H9 (cell line): ENCODE measurements around the gene HAND2. TPM values are rescaled to one million over a fixed set of nuclear protein-coding genes. Genes with fewer than 3 reads are reported as not detected.

Source experiments
- DNase-seq: peaks from one replicate; pipeline ENCODE4 v3.0.0-alpha.2; 2017
- H2AFZ ChIP-seq: one replicate; pipeline ENCODE4 v1.6.1; 2013; ENCODE audit warnings: mild to moderate bottlenecking, low read length, control low read depth, moderate library complexity
- H2AK5ac ChIP-seq: 2 replicates; pipeline ENCODE4 v1.6.1; 2013; ENCODE audit warnings: low read length, control low read depth, mixed read lengths; ENCODE audit not compliant: insufficient read length
- H2BK120ac ChIP-seq: one replicate; pipeline ENCODE4 v1.6.1; 2013; ENCODE audit warnings: low read depth, mild to moderate bottlenecking, low read length, control low read depth, inconsistent platforms; ENCODE audit not compliant: poor library complexity, severe bottlenecking
- H2BK12ac ChIP-seq: 2 replicates; pipeline ENCODE4 v1.6.1; 2013; ENCODE audit warnings: low read length, control low read depth, mixed read lengths, low read depth; ENCODE audit not compliant: insufficient read length
- H2BK15ac ChIP-seq: 2 replicates; pipeline ENCODE4 v1.6.1; 2013; ENCODE audit warnings: low read depth, low read length, control low read depth
- H2BK20ac ChIP-seq: one replicate; pipeline ENCODE4 v1.6.1; 2013; ENCODE audit warnings: low read depth, mild to moderate bottlenecking, low read length, control low read depth, inconsistent platforms; ENCODE audit not compliant: poor library complexity, severe bottlenecking
- H2BK5ac ChIP-seq: 2 replicates; pipeline ENCODE4 v1.6.1; 2013; ENCODE audit warnings: low read length, control low read depth, mixed read lengths; ENCODE audit not compliant: insufficient read length
- H3K14ac ChIP-seq: 2 replicates; pipeline ENCODE4 v1.6.1; 2013; ENCODE audit warnings: low read length, control low read depth; ENCODE audit not compliant: insufficient read depth
- H3K18ac ChIP-seq: 2 replicates; pipeline ENCODE4 v1.6.1; 2013; ENCODE audit warnings: low read depth, mild to moderate bottlenecking, mixed read lengths, low read length, control low read depth; ENCODE audit not compliant: insufficient read length
- H3K23ac ChIP-seq: 2 replicates; pipeline ENCODE4 v1.6.1; 2013; ENCODE audit warnings: low read length, control low read depth, mixed read lengths, low read depth; ENCODE audit not compliant: insufficient read length
- H3K23me2 ChIP-seq: 2 replicates; pipeline ENCODE4 v1.6.1; 2013; ENCODE audit warnings: low read depth, mild to moderate bottlenecking, mixed read lengths, low read length, control low read depth; ENCODE audit not compliant: insufficient read length, poor library complexity, severe bottlenecking
- H3K27ac ChIP-seq: 2 replicates; pipeline ENCODE4 v1.5.1; 2013; ENCODE audit warnings: low read length, control low read depth, mixed read lengths, low read depth; ENCODE audit not compliant: insufficient read length
- H3K27me3 ChIP-seq: 2 replicates; pipeline ENCODE4 v1.6.1; 2013; ENCODE audit warnings: low read length, control low read depth, inconsistent platforms; ENCODE audit not compliant: insufficient read depth
- H3K4ac ChIP-seq: 2 replicates; pipeline ENCODE4 v1.6.1; 2013; ENCODE audit warnings: low read depth, mild to moderate bottlenecking, control low read depth, inconsistent platforms, low read length, moderate library complexity
- H3K4me1 ChIP-seq: 2 replicates; pipeline ENCODE4 v1.6.1; 2013; ENCODE audit warnings: low read length, control low read depth, inconsistent platforms; ENCODE audit not compliant: insufficient read depth
- H3K4me2 ChIP-seq: 2 replicates; pipeline ENCODE4 v1.6.1; 2013; ENCODE audit warnings: low read length, control low read depth, mixed read lengths; ENCODE audit not compliant: insufficient read length, insufficient read depth
- H3K56ac ChIP-seq: 2 replicates; pipeline ENCODE4 v1.6.1; 2013; ENCODE audit warnings: low read depth, mild to moderate bottlenecking, mixed read lengths, low read length, control low read depth; ENCODE audit not compliant: insufficient read length
- H3K79me1 ChIP-seq: 2 replicates; pipeline ENCODE4 v1.6.1; 2013; ENCODE audit warnings: low read depth, mild to moderate bottlenecking, moderate library complexity, low read length, control low read depth, inconsistent platforms; ENCODE audit not compliant: insufficient read depth, poor library complexity, severe bottlenecking
- H3K79me2 ChIP-seq: 2 replicates; pipeline ENCODE4 v1.6.1; 2013; ENCODE audit warnings: low read length, control low read depth, inconsistent platforms; ENCODE audit not compliant: insufficient read depth
- H3K9ac ChIP-seq: 2 replicates; pipeline ENCODE4 v1.6.1; 2013; ENCODE audit warnings: low read length, control low read depth, mixed read lengths; ENCODE audit not compliant: insufficient read length; ENCODE audit errors: extremely low read depth
- H3K9me3 ChIP-seq: one replicate; pipeline ENCODE4 v1.6.1; 2013; ENCODE audit warnings: low read depth, low read length, inconsistent platforms; ENCODE audit not compliant: control insufficient read depth
- H3T11ph ChIP-seq: one replicate; pipeline ENCODE4 v1.6.1; 2013; ENCODE audit warnings: mild to moderate bottlenecking, low read length, control low read depth, inconsistent platforms
- H4K20me1 ChIP-seq: one replicate; pipeline ENCODE4 v1.6.1; 2013; ENCODE audit not compliant: control insufficient read depth, insufficient read length, insufficient read depth
- H4K5ac ChIP-seq: 2 replicates; pipeline ENCODE4 v1.6.1; 2013; ENCODE audit warnings: low read depth, mild to moderate bottlenecking, mixed read lengths, low read length, control low read depth; ENCODE audit not compliant: insufficient read length
- H4K8ac ChIP-seq: replicated peaks from 2 replicates; pipeline ENCODE4 v1.6.1; 2013; ENCODE audit warnings: low read length, control low read depth, mixed read lengths, low read depth; ENCODE audit not compliant: insufficient read length
- H4K91ac ChIP-seq: 2 replicates; pipeline ENCODE4 v1.6.1; 2013; ENCODE audit warnings: low read depth, mild to moderate bottlenecking, moderate library complexity, mixed read lengths, low read length, control low read depth; ENCODE audit not compliant: insufficient read length
- H3K27ac Mint-ChIP-seq, 3 experiments: 2 replicates in 2 of 3; 3 replicates in 1 of 3; pipeline ENCODE4 v1.8.0; 2020 to 2021; ENCODE audit warnings: mixed read lengths in 3 of 3, mild to moderate bottlenecking in 1 of 3, moderate library complexity in 1 of 3
- H3K27me3 Mint-ChIP-seq: 2 replicates; pipeline ENCODE4 v1.8.0; 2021; ENCODE audit warnings: low read depth, mild to moderate bottlenecking, moderate library complexity, mixed read lengths
- H3K36me3 Mint-ChIP-seq, 3 experiments: 2 replicates in 2 of 3; 3 replicates in 1 of 3; pipeline ENCODE4 v1.8.0; 2020 to 2021; ENCODE audit warnings: low read depth in 3 of 3, mixed read lengths in 3 of 3; ENCODE audit not compliant: insufficient read depth in 1 of 3
- H3K4me1 Mint-ChIP-seq, 2 experiments: 2 replicates each; pipeline ENCODE4 v1.8.0; 2020; ENCODE audit warnings: mixed read lengths in 2 of 2
- H3K4me3 Mint-ChIP-seq, 2 experiments: 2 replicates in 1 of 2; 3 replicates in 1 of 2; pipeline ENCODE4 v1.8.0; 2020 to 2021; ENCODE audit warnings: mild to moderate bottlenecking in 2 of 2, mixed read lengths in 2 of 2, moderate library complexity in 1 of 2
- H3K9me3 Mint-ChIP-seq, 2 experiments: 2 replicates in 1 of 2; 3 replicates in 1 of 2; pipeline ENCODE4 v1.8.0; 2020; ENCODE audit warnings: mild to moderate bottlenecking in 2 of 2, mixed read lengths in 2 of 2, moderate library complexity in 1 of 2
- WGBS: extraction: QIAGEN DNeasy Blood & Tissue Kit; methylation state at CpG from one replicate; pipeline ENCODE4 v1.1.7; 2013; ENCODE audit warnings: missing lambda C conversion rate, low lambda C conversion rate, mixed read lengths; ENCODE audit not compliant: insufficient read length; ENCODE audit errors: extremely low coverage; 5-methylcytosine and 5-hydroxymethylcytosine counted together
- total RNA-seq: library from RNA; stranded (reverse); gene quantifications from 2 replicates; pipeline ENCODE4 v1.2.1, GENCODE V29; 2021
- TF ChIP-seq, protein P1 (sequence below): fragments of 200-600 bp; sonication (generic); conservative IDR thresholded peaks from 3 replicates; pipeline ENCODE4 v1.8.0; 2021; ENCODE audit warnings: antibody characterized with exemption, mild to moderate bottlenecking

Gene HAND2
- total RNA-seq, 1 experiment from 2014 or later: not detected

GRCh38 chr4:173571620-173572019 lies 41.6 kb upstream of the HAND2 start:
- WGBS: no CpG with 5 or more reads among the region's 2 CpGs
- no peak overlapping the region for H3K4me2 ChIP-seq
- H3K14ac ChIP-seq: no peak overlapping the region
- H3K27me3 Mint-ChIP-seq: no peaks in the 10 kb centered on the region; the same call in 1 of the 2 replicates
- no peak overlapping the region for H3K56ac ChIP-seq
- H3K9ac ChIP-seq: no peak overlapping the region
- no peaks in the 10 kb centered on the region for H3K27me3 ChIP-seq
- H2BK12ac ChIP-seq: no peak overlapping the region
- no peak overlapping the region for H4K91ac ChIP-seq
- H2BK15ac ChIP-seq: no peak overlapping the region
- H2BK20ac ChIP-seq: no peak overlapping the region
- no peaks in the 10 kb centered on the region for H3K79me1 ChIP-seq
- H3K27ac ChIP-seq: no peak overlapping the region
- H3K4me1 ChIP-seq: no peaks in the 10 kb centered on the region
- H4K20me1 ChIP-seq: no peaks in the 10 kb centered on the region
- no peak for DNase-seq
- H4K8ac ChIP-seq: no peak overlapping the region
- H2AFZ ChIP-seq: no peak overlapping the region
- H4K5ac ChIP-seq: no peak overlapping the region
- H2AK5ac ChIP-seq: no peak overlapping the region
- no peaks in the 10 kb centered on the region for H3K9me3 ChIP-seq
- no peak overlapping the region for H3K4me3 Mint-ChIP-seq
- no peak overlapping the region for H3T11ph ChIP-seq
- H3K4ac ChIP-seq: no peak overlapping the region
- no peaks in the 10 kb centered on the region for H3K23me2 ChIP-seq
- no peak overlapping the region for H2BK120ac ChIP-seq
- H2BK5ac ChIP-seq: no peak overlapping the region
- no peaks in the 10 kb centered on the region for H3K36me3 Mint-ChIP-seq
- no peaks in the 10 kb centered on the region for H3K79me2 ChIP-seq
- no peak overlapping the region for H3K23ac ChIP-seq
- no peak overlapping the region for H3K27ac Mint-ChIP-seq
- H3K18ac ChIP-seq: no peak overlapping the region
- no peaks in the 10 kb centered on the region for H3K9me3 Mint-ChIP-seq
- peaks cover 0 to 3% of the 10 kb centered on the region in 2 experiments; a peak in 1 of 4 replicates for H3K4me1 Mint-ChIP-seq
- TF ChIP-seq, protein P1, sequence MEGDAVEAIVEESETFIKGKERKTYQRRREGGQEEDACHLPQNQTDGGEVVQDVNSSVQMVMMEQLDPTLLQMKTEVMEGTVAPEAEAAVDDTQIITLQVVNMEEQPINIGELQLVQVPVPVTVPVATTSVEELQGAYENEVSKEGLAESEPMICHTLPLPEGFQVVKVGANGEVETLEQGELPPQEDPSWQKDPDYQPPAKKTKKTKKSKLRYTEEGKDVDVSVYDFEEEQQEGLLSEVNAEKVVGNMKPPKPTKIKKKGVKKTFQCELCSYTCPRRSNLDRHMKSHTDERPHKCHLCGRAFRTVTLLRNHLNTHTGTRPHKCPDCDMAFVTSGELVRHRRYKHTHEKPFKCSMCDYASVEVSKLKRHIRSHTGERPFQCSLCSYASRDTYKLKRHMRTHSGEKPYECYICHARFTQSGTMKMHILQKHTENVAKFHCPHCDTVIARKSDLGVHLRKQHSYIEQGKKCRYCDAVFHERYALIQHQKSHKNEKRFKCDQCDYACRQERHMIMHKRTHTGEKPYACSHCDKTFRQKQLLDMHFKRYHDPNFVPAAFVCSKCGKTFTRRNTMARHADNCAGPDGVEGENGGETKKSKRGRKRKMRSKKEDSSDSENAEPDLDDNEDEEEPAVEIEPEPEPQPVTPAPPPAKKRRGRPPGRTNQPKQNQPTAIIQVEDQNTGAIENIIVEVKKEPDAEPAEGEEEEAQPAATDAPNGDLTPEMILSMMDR: no peak
